Measurements from ENCODE around the gene MS4A10.

MS4A10 gene

GRCh38 chr11:60797846-60798630, 12.9 kb downstream of the MS4A10 start:
- H3K4me3 ChIP-seq (ENCODE audit: low read length), result no peak overlapping the region
- DNase-seq (ENCODE audit: low read depth), result no peak
- TF ChIP-seq CTCF (conservative IDR thresholded peaks at IDR 0.05; ENCODE audit: low read length), result no peak

- H3K4me3 ChIP-seq (ENCODE audit: low read length), result no peak overlapping the region
- DNase-seq (ENCODE audit: low read depth), result no peak
- no peak for TF ChIP-seq CTCF (conservative IDR thresholded peaks at IDR 0.05; ENCODE audit: low read length)
Observed at GRCh38 chr11:60798631-60799030, 13.5 kb downstream of the MS4A10 start.

- no peak for TF ChIP-seq CTCF (conservative IDR thresholded peaks at IDR 0.05; ENCODE audit: low read length)
- H3K4me3 ChIP-seq (ENCODE audit: low read length), result no peak overlapping the region
- no peak for DNase-seq (ENCODE audit: low read depth)
Observed at GRCh38 chr11:60801194-60801593, 16.1 kb downstream of the MS4A10 start.

GRCh38 chr11:60803273-60803936, 18.3 kb downstream of the MS4A10 start:
- H3K4me3 ChIP-seq (ENCODE audit: low read length), result no peak overlapping the region
- no peak for DNase-seq (ENCODE audit: low read depth)
- TF ChIP-seq CTCF (conservative IDR thresholded peaks at IDR 0.05; ENCODE audit: low read length), result no peak

GRCh38 chr11:60809249-60809648, 24.1 kb downstream of the MS4A10 start:
- DNase-seq (ENCODE audit: low read depth), result no peak
- H3K4me3 ChIP-seq (ENCODE audit: low read length), result no peak overlapping the region
- no peak for TF ChIP-seq CTCF (conservative IDR thresholded peaks at IDR 0.05; ENCODE audit: low read length)

- no peak for TF ChIP-seq CTCF (conservative IDR thresholded peaks at IDR 0.05; ENCODE audit: low read length)
- no peak overlapping the region for H3K4me3 ChIP-seq (ENCODE audit: low read length)
- no peak for DNase-seq (ENCODE audit: low read depth)
Observed at GRCh38 chr11:60809691-60810090, 24.6 kb downstream of the MS4A10 start.

- no peak overlapping the region for H3K4me3 ChIP-seq (ENCODE audit: low read length)
- no peak for TF ChIP-seq CTCF (conservative IDR thresholded peaks at IDR 0.05; ENCODE audit: low read length)
- DNase-seq (ENCODE audit: low read depth), result no peak
Observed at GRCh38 chr11:60810151-60810550, 25.0 kb downstream of the MS4A10 start.
